GM12891 (cell line): ENCODE data around the gene CD300C. TPM values are rescaled to one million over a fixed set of nuclear protein-coding genes. Genes with fewer than 3 reads are reported as not detected.

Experiments
- DNase-seq: peaks from one replicate; pipeline ENCODE4 v3.0.0; 2011; ENCODE audit warnings: low spot score; ENCODE audit not compliant: insufficient read length
- FAIRE-seq: peaks from 2 replicates; lab custom pipeline; 2011; peaks lifted over from hg19 to GRCh38; lab: Jason Lieb, UNC
- PAX5 ChIP-seq: IDR thresholded peaks from 2 replicates; pipeline ENCODE4 v1.6.1; 2011; ENCODE audit warnings: low read length, moderate library complexity, mild to moderate bottlenecking; ENCODE audit not compliant: insufficient read depth, severe bottlenecking
- POLR2A ChIP-seq: IDR thresholded peaks from 2 replicates; pipeline ENCODE4 v1.6.1; 2011; ENCODE audit warnings: low read depth, low read length, control low read depth
- POLR2AphosphoS5 ChIP-seq: IDR thresholded peaks from 2 replicates; pipeline ENCODE4 v1.6.1; 2011; ENCODE audit warnings: low read depth, low read length, control low read depth
- POU2F2 ChIP-seq: IDR thresholded peaks from 2 replicates; pipeline ENCODE4 v1.6.1; 2011; ENCODE audit warnings: low read depth, mild to moderate bottlenecking, control low read depth, low read length, moderate library complexity
- SPI1 ChIP-seq: IDR thresholded peaks from 2 replicates; pipeline ENCODE4 v1.6.1; 2011; ENCODE audit warnings: low read depth, low read length, control low read depth
- TAF1 ChIP-seq: IDR thresholded peaks from 2 replicates; pipeline ENCODE4 v1.6.1; 2011; ENCODE audit warnings: low read depth, low read length, control low read depth
- polyA plus RNA-seq: library from polyadenylated mRNA; unstranded; fragments of >200 nt; gene quantifications from one replicate; pipeline ENCODE4 v1.2.1, GENCODE V29; 2012; ENCODE audit warnings: low read depth, missing spikeins, inconsistent platforms; ENCODE audit not compliant: missing spikeins

CD300C gene
- polyA plus RNA-seq, result 0.63 TPM

- TF ChIP-seq SPI1 (0 out of 2 replicates have a peak, but pooled peaks have one; percentile 6), POU2F2 (no peak)
- FAIRE-seq (no peak), DNase-seq (no peak)
Measured at GRCh38 chr17:74545843-74546230, at the start of gene CD300C. CD300C (minus strand) TSS chr17:74546115; CDS start chr17:74545782, 333 bp downstream.

- no peak for FAIRE-seq
- TF ChIP-seq POLR2A, result no peak
- TF ChIP-seq POU2F2, result no peak
- TF ChIP-seq SPI1, result no peak
- TF ChIP-seq TAF1, result no peak
- no peak for TF ChIP-seq PAX5
- TF ChIP-seq POLR2AphosphoS5, result no peak
- no peak for DNase-seq
Measured at GRCh38 chr17:74595037-74595750, 49.3 kb upstream of the CD300C start.

DNA sequence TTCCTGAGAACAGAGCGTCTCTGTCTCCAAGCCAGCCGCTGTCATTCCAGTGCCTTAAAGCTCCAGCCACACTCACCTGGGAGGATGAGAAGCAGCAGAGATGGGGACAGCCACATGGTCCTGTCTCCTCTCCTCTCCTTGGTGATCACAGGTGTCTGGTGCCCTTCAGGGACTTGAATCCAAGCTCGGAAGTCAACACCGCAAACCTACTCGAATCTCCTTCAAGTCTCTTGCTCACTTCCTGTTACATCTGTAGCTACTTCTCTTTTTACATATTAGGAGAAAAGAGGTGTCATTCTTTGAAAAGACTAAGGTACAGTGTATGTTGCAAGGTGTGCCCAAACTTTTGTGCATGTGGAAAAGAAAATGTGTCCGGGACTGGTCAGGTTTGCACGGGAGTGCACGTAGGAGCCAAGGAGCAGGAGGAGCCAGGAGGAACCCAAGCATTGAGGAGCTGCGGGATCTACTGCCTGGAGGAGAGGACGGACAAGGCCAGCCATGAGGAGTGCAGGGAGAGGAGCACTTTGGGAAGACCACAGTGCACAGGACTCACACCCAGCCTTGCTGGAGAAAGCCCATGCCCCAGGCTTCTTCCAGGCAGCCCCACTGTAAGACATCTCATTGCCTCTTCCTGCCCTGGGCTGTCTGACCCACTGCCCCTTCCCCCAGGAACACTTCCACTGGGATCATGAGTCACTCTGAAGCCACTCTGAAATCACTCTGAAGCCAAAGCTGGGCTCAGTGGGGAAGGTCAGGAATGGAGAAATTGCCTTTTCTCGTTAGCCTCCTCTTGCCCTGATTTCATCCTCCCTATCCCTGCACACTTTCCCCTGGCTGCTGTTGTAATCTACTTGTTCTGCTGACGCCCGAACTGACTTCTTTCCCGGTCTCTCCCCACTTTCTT lies 46.4 kb upstream of the CD300C start, which contains the start of gene CD300LD:
CD300LD (minus strand) TSS at position 197 of the 904 bp plus-strand sequence; CDS start at position 116, 81 bp downstream.
- DNase-seq (no peak), FAIRE-seq (no peak)
- no peak for TF ChIP-seq TAF1
- peak; percentile 51; the same call in 1 of the 2 replicates for TF ChIP-seq SPI1

DNA sequence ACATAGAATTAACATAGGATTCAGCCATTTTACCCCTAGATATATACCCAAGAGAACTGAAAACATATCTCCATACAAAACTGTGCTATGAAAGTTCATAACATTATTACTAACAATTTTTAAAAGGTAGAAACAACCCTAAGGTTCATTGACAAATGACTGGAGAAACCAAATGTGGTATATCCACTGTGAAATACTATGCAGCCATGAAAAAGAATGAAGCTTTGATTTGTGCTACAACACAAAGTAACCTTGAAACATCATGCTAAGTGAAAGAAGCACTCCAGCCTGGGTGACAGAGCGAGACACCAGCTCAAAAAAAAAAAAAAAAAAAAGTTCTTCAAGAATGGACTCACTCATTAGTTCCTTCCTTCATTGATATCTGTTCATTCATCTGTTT lies 45.6 kb upstream of the CD300C start:
- TF ChIP-seq POU2F2 (no peak), TAF1 (no peak), PAX5 (no peak), POLR2A (no peak), SPI1 (no peak), POLR2AphosphoS5 (no peak)
- DNase-seq (no peak), FAIRE-seq (no peak)

DNA sequence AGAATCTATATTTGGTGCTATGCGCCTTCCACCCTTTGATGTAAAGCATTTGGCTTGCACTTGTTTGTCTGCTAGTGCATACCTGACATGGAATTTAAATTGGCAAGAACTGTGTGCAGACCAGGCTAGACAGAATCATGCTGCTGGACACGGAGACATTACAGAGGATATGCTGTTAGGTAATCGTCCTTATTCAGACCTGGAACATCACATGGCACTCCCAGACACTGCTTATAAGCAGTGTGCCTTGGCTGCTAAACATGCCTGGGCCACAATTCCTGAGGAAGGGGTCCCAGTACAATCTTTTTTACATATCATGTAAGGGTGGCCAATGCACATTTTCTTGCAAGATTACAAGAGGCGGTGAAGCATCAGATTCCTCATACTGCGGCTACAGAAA lies 39.8 kb upstream of the CD300C start:
- DNase-seq (no peak), FAIRE-seq (no peak)
- TF ChIP-seq PAX5, result no peak
- no peak for TF ChIP-seq POLR2A
- TF ChIP-seq POU2F2, result no peak
- TF ChIP-seq TAF1, result no peak
- no peak for TF ChIP-seq SPI1
- TF ChIP-seq POLR2AphosphoS5, result no peak

DNA sequence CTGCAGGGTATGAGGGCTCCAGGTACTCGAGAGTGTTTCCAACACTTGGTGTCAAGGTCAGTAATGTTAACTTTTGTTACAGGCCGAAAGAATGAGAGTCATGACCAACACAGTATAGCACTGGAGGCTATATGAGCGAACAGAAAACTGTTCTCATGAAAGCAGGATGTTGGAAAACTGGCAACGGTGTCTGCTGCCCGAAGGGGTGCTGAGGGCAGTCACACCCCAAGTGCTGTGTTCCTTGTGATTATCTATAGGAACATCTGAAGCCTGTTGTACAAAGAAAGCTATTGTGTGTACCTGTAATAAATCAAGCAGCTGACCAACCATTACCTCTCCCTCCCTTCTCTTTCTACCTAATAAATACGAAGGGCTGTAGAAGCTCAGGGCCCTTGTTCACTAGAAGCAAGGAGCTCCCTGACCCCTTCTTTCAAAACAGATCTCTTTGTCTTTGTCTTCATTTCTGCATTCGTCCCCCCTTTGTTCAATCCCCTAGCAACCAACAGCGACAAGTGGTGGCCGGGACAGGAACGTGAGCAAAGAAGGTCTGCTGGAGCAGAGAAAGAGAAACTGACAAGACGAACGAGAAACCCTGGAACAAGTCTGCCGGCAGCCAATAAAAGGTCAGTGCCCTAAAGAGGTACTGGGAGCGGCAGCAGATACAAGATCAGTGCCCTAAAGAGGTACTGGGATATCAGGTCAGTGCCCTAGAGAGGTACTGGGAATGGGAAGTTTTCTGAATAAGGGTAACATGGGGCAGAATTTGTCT lies 38.6 kb upstream of the CD300C start:
- FAIRE-seq (no peak), DNase-seq (no peak)
- TF ChIP-seq PAX5 (no peak), POLR2A (no peak), POU2F2 (no peak), POLR2AphosphoS5 (no peak)

- no peak for TF ChIP-seq POLR2AphosphoS5
- no peak for TF ChIP-seq POU2F2
- no peak for FAIRE-seq
- DNase-seq, result no peak
Measured at GRCh38 chr17:74582633-74583032, 36.7 kb upstream of the CD300C start.

DNA sequence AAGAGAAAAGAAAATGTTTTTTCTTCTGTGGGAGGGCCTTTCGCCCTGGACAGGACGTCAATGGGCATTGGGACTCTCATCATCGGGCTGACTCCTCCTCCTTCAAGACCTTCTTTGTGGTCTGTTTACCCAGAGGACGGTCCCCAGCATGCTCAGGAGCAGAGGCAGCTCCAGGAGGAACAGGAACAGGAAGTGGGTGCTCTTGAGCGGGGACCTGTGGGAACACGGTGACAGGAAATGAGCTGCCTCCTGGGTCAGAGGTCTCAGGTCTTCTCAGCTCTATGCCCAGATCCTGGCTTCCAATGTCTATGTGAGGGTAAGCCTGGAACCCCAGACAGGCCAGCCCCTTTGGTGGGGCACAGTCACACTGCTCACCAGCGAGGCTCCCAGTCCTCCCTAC lies 34.0 kb upstream of the CD300C start:
- no peak for FAIRE-seq
- no peak for TF ChIP-seq POLR2A
- TF ChIP-seq PAX5, result no peak
- TF ChIP-seq SPI1, result no peak
- TF ChIP-seq POU2F2, result no peak
- no peak for TF ChIP-seq POLR2AphosphoS5
- no peak for TF ChIP-seq TAF1
- DNase-seq, result no peak

GRCh38 chr17:74578979-74579378 lies 33.1 kb upstream of the CD300C start:
- DNase-seq (no peak), FAIRE-seq (no peak)

More at GRCh38 chr17:74578979-74579378, 33.1 kb upstream of the CD300C start:
- TF ChIP-seq SPI1, result no peak
- TF ChIP-seq POLR2AphosphoS5, result no peak
- TF ChIP-seq POU2F2, result no peak
- TF ChIP-seq PAX5, result no peak
- TF ChIP-seq POLR2A, result no peak
- TF ChIP-seq TAF1, result no peak
